Ascending aorta (tissue), 2 donors: ENCODE measurements around the gene TMEM242. TPM values are rescaled to one million over a fixed set of nuclear protein-coding genes. Genes with fewer than 3 reads are reported as not detected.

Source experiments
- DNase-seq, 2 donors: peaks; one replicate each; pipeline ENCODE4 v3.0.0-alpha.2; 2019; ENCODE audit warnings: low spot score in 2 of 2
- H3K27ac ChIP-seq, 2 donors: fragments of 200-600 bp; sonication (generic); one replicate each; pipeline ENCODE4 v1.5.1; 2016 to 2017; ENCODE audit warnings: mild to moderate bottlenecking in 1 of 2
- H3K27me3 ChIP-seq: fragments of 200-600 bp; sonication (generic); one replicate; pipeline ENCODE4 v1.5.1; 2017
- H3K36me3 ChIP-seq, 2 donors: fragments of 200-600 bp; sonication (generic); one replicate each; pipeline ENCODE4 v1.5.1; 2016
- H3K4me1 ChIP-seq, 2 donors: fragments of 200-600 bp; sonication (generic); one replicate each; pipeline ENCODE4 v1.5.1; 2016 to 2017; ENCODE audit warnings: mild to moderate bottlenecking in 1 of 2
- H3K4me3 ChIP-seq, 2 donors: fragments of 200-600 bp; sonication (generic); one replicate each; pipeline ENCODE4 v1.5.1; 2016 to 2017; ENCODE audit warnings: mild to moderate bottlenecking in 1 of 2
- H3K9me3 ChIP-seq, 2 donors: fragments of 200-600 bp; sonication (generic); one replicate each; pipeline ENCODE4 v1.5.1; 2016
- CTCF ChIP-seq, 3 experiments: fragments of 200-600 bp in 2 of 3; fragments of 450-650 bp in 1 of 3; sonication (generic) in 2 of 3; IDR thresholded peaks; one replicate each; pipeline ENCODE4 v1.5.1; 2016 to 2019; ENCODE audit warnings: antibody characterized with exemption in 3 of 3, mild to moderate bottlenecking in 1 of 3, moderate library complexity in 1 of 3
- intact Hi-C: fragments of 100-400 bp; cut with DNase I; formaldehyde crosslinking; loops from one replicate; pipeline ENCODE4 v1.15.1; 2023
- total RNA-seq: library from RNA; depleted of rRNA; stranded (reverse); fragments of >200 nt; gene quantifications from one replicate; pipeline ENCODE4 v1.1.0, GENCODE V29; 2016

TMEM242 gene
- total RNA-seq, 1 donor from 2014 or later, result 2.3 TPM

GRCh38 chr6:157268396-157268795 is 54.9 kb downstream of the TMEM242 start:
- no peak for TF ChIP-seq CTCF (IDR thresholded peaks at IDR 0.05)
- no peaks in the 10 kb centered on the region for H3K9me3 ChIP-seq
- peak overlapping the region; percentile 82 to 90 for H3K27ac ChIP-seq
- intact Hi-C loops, result no loop called here
- no peak overlapping the region for H3K4me3 ChIP-seq
- H3K27me3 ChIP-seq, result no peaks in the 10 kb centered on the region
- H3K4me1 ChIP-seq, result peaks cover 14 to 45% of the 10 kb centered on the region in 2 donors
- no peaks in the 10 kb centered on the region for H3K36me3 ChIP-seq
- no peak for DNase-seq

GRCh38 chr6:157267654-157268053 is 55.7 kb downstream of the TMEM242 start:
- no peaks in the 10 kb centered on the region for H3K36me3 ChIP-seq
- no peak overlapping the region for H3K4me3 ChIP-seq
- H3K4me1 ChIP-seq, result peaks cover 16 to 46% of the 10 kb centered on the region in 2 donors
- peak overlapping the region; percentile 82 to 90 for H3K27ac ChIP-seq
- no peaks in the 10 kb centered on the region for H3K27me3 ChIP-seq
- intact Hi-C loops, result no loop called here
- DNase-seq, result no peak
- no peak for TF ChIP-seq CTCF (IDR thresholded peaks at IDR 0.05)
- H3K9me3 ChIP-seq, result no peaks in the 10 kb centered on the region

DNA sequence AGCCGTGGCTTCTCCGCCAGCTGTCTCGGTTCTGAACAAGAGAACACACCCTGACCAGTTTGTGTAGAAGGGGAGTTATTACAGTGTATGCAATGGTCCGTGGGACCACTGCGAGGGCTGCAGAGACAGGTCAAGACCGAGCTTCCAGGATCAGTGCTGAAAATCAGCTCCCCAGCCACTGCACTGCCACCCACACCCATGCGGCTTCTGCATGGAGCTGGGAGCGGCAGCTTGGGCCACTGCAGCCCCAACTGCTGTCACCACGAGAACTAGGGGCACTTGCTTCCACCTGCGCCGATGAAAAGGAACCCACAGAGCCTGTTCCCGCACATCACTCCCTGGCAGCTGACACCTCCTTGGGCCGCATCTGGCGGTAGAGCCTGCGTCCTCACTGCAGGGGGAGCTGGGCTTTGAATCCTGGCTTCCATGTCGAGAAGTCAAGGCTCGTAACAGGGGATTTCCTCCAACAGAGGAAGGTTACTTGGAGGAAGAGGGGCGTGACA is 56.2 kb downstream of the TMEM242 start:
- H3K4me1 ChIP-seq, result peaks cover 17 to 42% of the 10 kb centered on the region in 2 donors
- no peaks in the 10 kb centered on the region for H3K9me3 ChIP-seq
- TF ChIP-seq CTCF (IDR thresholded peaks at IDR 0.05), result no peak
- DNase-seq, result no peak
- H3K4me3 ChIP-seq, result no peak overlapping the region
- H3K27me3 ChIP-seq, result no peaks in the 10 kb centered on the region
- intact Hi-C loops, result no loop called here
- H3K27ac ChIP-seq, result peak overlapping the region; percentile 82 to 90
- H3K36me3 ChIP-seq, result no peaks in the 10 kb centered on the region

DNA sequence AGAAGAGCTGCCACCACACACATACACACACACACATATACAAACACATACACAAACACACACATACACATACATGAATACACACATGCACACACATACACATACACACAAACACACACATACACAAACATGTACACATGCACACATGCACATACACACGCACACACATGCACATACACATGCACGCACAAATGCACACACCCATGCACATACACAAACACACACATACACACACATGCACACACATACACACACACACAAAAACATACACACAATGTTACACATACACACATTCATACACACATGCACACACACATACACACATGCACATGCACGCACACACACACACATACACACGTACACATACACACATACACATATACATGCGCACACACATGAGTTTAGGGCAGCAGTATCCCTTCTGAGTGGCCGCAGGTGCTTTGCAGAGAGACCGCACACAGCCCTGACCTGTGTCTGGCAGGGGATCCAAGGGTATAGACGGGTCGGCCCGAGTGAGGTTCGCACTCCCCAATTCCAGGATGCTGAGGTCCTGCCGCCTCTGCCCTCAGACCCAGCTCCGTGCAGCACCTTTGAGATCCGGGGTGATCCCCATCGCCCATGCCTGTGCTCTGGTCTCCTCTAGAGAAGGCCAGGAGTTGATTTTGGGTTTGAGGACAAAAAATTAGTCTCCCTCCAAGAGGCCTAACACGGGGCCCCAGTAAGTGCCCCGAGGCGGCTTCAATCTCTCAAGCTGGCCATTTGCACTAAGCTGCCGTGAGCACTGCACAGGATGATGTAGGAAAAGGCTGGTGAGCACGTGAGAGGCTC is 56.8 kb downstream of the TMEM242 start:
- Histone ChIP-seq H3K4me1 (peaks cover 17 to 35% of the 10 kb centered on the region in 2 donors), H3K9me3 (no peaks in the 10 kb centered on the region), H3K36me3 (no peaks in the 10 kb centered on the region), H3K4me3 (no peak overlapping the region), H3K27me3 (no peaks in the 10 kb centered on the region), H3K27ac (peak overlapping the region; percentile 82 to 90)
- no peak for TF ChIP-seq CTCF (IDR thresholded peaks at IDR 0.05)
- intact Hi-C loops, result no loop called here
- DNase-seq, result no peak

DNA sequence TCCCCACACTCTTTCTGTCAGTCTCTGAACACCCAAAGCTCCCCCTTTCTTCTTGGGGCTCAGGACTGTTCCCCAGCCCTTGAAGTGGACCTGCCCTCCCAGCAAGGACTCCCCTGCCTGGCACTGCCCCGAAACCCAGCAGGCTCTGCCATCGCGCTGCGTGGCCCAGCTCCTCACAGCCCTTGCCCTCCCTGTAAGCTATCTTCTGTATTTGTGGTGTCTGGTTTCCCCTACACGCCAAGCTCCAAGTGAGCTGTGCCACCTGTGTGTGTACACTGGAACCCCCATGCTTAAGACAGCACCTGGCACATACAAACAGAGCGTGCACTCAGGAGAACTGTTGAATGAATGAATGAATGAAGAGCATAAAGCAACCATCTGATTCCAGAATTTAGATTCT is 57.7 kb downstream of the TMEM242 start:
- peak overlapping the region; percentile 69 to 76 for H3K27ac ChIP-seq
- no peaks in the 10 kb centered on the region for H3K27me3 ChIP-seq
- intact Hi-C loops, result no loop called here
- no peak for DNase-seq
- H3K9me3 ChIP-seq, result no peaks in the 10 kb centered on the region
- no peak overlapping the region for H3K4me3 ChIP-seq
- H3K36me3 ChIP-seq, result no peaks in the 10 kb centered on the region
- no peak for TF ChIP-seq CTCF (IDR thresholded peaks at IDR 0.05)
- H3K4me1 ChIP-seq, result peaks cover 17 to 35% of the 10 kb centered on the region in 2 donors
